ENCODE data around the gene ALG8.

The ALG8 gene

DNA sequence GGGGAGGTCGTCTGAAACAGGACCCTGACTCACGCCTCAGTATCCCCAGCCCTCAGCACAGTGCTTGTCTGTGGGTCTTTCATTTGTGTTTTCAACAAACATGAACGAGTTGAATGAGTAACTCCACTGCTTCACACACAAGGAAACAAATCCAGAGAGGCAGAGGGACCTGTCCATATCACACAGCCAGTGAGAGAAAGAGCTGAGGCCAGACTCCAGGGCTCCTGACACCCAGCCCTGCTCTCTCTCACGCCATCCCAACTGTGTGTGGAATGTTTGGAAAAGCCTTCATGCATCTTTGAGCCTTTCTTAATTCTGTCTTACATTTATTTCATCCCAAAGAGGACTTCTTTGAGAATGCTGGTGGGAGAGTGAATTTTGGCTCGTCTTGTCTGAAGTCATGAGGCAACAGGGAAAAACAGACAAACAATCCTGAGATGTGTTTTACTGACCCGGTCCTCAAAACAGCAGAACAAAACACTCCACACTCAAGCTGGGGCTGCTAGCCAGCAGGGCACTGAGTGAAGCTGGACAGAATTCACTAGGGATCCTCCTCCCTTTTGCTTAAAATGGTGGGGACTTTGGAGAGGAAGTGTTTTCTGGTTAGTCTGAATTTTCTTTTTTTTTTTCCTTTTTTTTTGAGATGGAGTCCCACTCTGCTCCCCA is 19.7 kb upstream of the ALG8 start:
- no peak for DNase-seq

DNA sequence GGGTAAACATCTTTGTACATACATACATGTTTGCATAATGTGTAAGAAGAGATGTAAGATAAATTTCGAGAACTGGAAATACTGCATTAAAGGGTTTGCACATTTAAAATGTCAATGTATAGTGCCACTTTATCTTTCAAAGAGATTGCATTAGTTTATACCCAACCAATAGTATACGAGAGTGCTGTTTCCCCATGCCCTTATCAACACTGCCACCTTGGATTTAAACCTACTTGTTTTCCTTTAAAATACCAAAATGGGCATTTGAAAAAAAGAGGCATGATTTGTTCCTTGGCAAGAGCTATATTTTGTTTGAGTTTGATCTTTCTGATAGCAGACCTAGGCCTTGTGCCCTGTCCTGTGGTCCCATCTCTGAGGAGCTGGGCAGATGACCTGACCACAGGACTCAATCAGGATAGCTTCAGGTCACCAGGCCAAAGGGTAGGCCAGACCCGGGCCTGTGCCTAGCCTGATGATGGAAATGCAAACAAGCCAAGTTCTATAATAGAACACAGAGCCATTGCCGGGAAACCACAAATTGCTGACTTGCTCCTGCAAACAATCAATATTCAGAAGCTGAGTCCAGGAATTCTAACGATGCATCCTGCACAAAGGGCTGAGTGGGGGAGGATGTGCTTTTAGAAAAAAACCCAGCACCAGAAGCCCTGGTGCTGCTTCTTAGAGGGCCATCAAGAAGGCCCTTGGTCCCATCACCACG is 16.9 kb upstream of the ALG8 start:
- peak; percentile 94 for DNase-seq

DNA sequence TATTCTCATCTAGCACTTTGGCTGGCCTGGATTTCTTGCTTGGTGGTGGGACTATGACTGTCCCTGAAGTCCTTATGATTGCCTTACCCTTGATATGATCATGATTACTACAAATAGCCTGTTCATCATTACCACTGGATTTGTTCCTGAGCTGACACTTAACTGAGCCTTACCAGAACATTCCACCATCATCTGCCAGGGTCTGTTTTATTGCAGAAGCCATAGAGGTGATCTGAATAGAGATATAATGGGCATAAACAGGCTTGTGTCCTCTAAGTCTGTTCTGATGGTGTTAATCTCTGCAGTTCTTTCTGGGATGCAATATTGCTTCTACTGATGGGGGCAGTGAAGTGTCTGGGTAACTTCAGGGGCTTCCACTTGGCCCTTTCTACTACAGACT is 12.4 kb upstream of the ALG8 start:
- no peak for DNase-seq

DNA sequence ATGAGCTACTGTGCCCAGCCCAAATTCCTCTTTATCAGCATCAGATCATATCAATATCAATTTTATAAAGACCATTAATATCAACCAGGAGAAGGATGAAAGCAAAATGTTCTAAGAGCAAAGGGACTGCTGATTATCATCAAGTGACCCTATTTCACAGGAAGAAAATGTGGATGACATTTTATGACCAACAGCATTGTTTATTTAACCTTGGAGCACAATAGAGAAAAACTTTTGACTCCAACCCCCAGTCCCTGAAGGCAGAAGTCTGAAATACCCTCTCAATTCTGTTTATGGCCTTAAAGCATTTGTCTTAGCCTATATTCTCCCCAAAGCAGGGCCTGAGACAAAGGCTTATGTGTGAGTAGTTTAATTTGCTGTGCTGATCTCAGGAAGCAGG is 11.3 kb upstream of the ALG8 start:
- no peak for DNase-seq

DNA sequence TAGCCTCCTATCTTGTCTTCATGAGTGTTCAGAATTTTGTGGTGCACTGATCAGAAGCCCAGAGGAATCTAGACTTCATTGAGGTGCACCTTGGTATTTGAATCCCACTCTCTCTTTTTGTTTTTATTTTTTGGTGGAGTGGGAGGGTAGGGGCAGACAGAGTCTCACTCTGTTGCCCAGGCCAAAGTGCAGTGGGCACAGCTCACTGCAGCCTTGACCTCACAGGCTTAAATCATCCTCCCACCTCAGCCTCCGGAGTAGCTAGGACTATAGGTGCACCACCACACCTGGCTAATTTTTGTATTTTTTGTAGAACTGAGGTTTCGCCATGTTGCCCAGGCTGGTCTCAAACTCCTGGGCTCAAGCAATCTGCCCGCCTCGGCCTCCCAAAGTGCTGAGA is 10.9 kb upstream of the ALG8 start:
- DNase-seq, result no peak

DNA sequence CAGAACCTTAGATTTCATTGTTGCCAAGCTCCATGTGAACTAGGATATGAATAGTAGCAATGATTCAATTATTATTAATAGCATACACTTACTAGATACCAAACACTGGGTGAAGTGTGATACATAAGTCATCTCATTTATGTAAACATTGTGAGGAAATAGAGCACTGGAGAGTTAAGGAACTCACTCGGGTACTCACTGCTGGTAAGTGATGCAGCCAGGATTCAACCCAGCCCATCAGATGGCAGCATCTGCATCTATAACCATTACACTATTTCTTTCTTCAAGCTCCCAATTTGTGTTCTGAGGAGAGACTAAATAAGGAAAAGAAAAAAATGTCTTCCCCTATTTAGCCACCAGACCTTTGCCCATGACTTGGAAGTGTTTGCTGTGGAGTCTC is 10.2 kb upstream of the ALG8 start:
- DNase-seq, result no peak

DNA sequence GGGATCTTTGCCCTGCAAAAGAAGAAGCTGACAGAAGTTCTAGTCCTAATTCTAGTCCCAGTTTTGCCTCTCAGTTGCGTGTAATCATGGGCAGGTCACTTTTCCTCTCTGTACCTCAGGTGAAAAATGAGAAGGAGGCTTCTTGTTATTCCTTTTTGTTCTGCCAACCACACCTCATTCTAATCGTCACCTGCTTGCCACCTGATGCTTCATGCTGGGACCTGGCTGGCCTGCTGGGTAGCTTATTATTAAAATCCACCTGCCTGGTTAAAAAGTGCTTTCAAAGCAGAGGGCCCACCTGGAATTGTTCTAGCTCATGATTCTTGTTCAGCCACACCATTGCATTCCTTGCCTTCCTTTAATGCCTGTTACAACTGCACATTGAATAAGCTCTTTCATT is 8.4 kb upstream of the ALG8 start:
- peak; percentile 13 for DNase-seq

DNA sequence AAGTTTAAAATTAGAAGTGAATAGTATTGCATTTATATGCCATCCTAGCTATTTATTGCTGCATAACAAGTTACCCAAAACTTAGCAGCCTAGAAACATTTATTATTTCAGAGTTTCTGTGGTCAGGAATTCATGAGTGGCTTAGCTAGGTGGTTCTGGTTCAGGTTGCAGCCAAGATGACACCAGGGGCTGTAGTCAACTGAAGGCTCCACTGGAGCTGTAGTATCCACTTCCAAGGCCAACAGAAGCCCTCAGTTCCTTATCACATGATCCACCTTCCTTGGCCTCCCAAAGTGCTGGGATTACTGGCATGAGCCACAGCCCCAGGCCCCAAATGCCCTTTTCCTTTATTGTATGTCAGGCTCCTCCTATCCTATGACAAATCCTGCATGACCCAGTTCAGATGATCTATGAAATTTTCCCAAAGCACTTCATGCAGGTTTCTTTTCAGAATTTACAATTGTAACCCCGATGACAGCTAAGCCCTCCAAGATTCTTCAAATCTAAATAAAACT is 6.1 kb upstream of the ALG8 start:
- DNase-seq, result peak; percentile 45

DNA sequence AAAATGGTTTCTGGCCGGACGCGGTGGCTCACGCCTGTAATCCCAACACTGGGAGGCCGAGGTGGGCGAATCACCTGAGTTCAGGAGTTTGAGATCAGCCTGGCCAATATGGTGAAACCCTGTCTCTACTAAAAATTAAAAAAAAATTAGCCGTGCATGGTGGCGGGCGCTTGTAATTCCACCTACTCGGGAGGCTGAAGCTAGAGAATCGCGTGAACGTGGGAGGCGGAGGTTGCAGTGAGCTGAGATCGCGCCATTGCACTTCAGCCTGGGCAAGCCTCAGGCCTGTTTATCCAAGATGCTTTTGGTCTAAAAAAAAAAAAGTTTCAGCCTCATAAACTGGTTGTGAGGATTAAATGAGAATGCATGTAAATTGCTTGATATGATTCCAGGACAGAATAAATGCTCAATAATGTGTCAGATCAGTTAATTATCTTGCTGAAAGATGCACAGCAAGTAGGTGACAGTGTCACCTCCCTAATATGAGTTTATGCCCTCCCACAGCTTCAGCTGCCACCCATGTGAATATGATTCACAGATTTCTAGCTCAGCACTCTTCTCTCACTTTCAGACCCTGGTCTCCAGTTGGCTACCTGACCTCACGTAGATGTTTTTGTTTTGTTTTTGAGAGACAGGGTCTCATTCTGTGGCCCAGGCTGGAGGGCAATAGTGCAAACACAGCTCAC is 1.1 kb upstream of the ALG8 start:
- no peak for DNase-seq

DNA sequence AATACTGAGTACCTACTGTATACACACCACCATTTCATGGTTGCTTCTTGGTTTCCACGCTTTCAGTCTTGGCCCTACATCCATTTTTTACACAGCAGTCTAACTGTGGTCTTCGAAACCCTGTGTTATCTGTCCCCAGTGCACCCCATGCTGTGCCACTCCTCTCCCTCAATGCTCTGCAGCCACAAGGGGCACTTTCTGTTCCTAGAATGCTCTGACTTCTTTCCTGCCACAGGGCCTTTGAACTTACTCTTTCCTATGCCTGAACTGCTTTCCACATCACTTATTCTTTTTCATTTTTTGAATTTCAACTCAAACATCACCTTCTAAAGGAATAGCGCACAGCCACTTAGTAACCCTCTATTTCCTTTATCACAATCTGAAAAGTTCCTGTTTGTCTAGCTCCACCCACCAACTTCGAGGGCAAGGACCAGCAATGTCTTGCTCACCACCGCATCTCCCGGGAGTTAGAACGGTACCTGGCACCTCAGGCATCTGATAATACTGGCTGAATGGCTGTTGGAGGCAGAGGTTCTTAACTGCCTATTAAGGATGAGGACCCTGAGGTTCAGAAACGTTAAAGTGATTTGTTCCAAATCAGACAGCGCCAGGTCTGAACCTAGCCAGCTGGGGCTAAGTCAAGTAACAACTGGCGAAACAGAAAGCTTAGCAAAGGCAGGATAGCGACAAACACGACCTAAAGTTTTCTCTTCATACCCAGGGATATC is 568 bp downstream of the ALG8 start:
- no peak for DNase-seq

DNA sequence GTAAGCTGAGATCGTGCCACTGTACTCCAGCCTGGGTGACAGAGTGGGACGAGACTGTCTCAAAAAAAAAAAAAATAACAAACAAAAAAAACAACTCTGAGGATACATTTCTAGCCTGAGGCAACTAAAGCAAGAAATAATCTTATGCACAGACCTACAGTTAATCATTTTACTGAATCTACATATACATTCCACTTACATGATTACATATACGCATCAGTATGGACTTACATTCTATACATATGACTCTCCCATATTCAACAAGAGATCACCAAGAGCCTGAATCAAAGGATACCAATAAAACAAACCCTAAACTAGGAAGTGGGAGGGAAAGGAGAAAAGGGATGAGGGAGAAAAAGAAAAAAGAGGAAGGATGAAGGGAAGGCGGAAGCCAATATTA is 1.1 kb downstream of the ALG8 start:
- no peak for DNase-seq

DNA sequence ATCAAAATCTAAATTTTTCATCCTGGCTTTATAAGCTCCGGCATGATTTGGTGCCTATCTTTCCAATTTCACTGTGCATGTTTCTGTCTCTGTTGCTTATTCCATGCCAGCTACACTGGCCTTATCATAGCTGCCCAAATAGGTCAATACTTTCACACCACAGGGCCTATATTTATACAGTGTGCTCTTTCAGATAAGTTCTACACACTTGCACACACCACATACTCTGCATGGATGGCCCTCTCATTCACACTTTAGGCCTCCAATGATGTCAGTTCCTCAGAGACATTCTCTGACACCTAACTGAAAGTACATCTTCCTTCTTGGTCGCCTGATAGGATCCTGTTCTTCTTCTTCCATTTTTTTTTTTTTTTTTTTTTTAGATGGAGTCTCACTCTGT is 7.0 kb downstream of the ALG8 start:
- no peak for DNase-seq

DNA sequence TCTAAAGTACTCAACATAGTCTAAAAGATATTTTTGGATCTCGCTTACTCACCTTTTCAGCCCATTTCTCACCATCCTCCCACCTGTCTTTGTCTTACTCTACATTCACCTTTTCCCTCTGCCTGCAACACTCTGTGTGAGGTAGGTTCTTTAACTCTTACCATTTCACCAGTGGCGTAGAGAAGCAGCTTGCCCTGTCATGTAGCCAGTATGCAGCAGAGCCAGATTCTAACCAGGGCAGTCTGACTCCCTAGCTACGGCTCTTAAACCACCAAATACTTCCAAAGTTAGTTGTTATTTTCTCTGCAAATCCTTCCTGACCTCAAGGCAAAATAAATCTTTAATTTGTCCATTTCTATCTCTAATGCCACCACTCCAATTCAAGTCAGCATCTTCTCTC is 7.5 kb downstream of the ALG8 start:
- no peak for DNase-seq

DNA sequence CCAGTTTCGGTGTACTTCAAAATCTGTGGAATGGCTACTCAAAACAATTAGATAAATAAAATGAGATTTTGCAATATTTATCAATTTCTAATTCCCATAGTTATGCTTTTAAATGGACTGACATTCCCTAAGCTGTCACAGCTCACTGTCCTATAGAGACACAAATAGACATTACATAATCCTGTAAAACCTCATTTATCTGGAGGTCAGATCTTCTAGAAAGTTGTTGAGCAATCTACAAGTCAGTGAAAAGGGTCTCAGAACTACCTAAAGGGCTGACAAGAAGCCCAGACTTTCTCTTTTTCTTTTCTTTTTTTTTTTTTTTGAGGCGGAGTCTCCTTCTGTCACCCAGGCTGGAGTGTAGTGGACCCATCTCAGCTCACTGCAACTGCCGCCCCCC is 12.0 kb downstream of the ALG8 start:
- DNase-seq, result no peak

DNA sequence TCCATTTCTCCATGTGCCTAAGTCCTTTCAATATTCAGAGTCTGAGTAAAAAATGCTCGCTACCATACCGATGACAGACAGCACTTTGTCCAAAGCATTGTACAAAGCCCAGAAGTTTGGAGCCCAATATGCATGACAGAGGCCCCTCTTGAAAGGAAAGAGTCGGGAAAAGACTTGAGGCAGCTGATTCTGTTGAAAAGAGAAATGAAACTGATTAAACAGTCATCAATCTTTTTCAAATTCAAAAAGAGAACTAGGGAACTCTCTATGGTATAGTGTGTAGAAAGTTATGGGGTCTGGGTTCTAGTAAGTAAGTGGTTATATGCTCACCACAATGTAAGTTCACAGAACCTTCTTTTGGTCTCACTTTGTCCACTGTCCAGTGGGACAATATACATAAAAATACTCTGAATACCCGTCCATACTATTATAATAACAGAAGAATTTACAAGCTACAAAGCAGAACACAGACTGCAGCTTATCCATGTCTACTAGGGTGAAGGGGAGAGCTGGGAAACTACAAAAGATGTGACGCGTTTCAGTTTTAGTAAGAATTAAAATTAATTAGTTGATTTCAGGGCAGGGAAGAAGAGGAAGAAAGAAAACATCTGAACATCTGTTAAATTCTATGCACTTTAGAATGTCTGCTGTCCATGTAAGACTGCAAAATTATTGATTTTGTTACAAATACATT is 26.7 kb downstream of the ALG8 start:
- DNase-seq, result no peak

DNA sequence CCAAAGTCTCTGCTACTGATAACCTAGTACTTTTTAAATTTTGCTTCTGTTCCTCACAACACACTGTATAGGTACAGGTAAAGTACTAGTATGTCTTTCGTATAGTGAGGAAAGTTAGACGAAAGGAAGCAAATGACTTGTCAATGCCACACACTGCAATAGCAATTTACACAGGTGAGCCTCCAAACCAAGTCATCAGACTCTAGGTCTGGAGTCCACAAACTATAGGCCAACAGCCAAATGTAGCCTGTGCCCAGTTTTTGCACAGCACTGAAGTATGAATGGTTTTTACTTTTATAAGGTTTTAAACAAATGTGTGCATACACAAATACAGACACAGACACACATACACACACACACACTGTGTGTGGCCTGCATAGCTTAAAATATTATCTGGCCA is 28.1 kb downstream of the ALG8 start:
- DNase-seq, result no peak

DNA sequence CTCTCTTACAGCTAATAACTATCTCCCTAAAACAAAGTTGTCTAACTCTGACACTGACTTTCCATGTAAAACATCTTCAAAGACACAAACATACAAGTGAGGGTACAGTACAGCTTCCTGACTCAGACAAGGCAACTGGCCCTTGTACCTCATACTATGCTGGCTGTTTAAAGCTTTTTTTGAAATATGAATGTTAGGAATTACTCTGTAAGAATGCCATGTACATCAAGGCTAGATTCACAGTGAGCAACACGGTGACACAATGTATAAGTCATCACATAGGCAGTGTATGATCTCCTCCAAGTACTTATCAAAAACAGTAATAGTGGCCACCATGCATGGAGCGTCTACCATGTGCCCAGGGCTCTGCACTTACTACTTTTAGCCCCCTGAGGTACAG is 28.6 kb downstream of the ALG8 start:
- no peak for DNase-seq

DNA sequence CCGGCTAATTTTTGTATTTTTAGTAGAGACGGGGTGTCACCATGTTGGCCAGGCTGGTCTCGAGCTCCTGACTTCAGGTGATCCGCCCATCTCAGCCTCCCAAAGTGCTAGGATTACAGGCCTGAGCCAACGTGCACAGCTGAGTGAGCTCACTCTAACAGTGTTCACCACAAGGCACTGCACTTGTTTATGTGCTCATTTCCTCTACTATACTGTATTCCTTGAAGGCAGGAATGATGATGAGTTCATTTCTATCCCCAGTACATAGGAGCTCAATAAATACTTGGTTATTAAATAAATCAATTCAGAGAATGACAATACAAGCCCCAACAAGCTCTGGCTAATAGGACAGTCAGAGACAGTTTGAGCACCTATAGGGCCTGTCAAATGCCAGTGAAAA is 29.1 kb downstream of the ALG8 start:
- no peak for DNase-seq

DNA sequence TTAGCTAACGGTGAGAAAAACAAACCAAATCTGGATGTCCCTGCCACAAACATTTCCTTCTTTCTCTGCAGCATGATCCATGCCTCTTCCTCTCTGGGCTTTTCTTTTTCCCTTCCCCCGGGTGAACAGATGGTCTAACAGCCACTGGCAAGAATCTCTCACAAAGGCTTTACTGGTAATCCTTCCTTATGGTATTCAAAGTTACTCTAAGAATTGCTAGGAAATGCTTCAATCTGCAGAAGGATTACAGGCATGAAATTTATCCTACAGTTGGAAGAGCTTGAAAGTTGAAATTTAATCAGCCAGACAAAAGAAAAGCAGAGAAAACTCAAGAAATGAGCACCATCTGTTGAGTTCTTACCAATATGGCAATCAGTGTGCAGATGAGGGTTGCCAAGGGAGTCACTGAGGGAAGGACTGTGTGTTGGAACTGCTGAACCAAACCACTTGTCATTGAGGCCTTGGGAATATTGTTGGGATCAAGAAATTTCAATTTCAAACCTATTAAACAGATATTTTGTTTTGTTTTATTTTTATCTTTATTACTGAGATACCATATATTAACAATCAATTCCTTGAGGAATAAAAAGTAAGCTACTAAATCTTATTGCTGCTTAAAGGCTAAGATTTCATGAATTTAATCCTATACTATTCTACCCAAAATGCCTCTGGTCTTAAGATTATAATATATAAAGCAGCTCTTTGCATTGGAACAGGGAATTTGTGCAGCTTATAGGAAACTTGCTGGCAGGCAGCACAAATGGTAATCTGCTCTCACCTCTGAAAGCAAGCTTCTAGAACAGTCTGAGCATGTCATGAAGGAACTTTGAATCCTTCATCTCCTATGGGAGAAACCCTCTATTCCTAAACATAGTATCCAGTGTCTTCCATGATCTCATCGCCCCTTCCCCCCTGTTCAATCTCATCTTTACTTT is 30.1 kb downstream of the ALG8 start:
- DNase-seq, result no peak

DNA sequence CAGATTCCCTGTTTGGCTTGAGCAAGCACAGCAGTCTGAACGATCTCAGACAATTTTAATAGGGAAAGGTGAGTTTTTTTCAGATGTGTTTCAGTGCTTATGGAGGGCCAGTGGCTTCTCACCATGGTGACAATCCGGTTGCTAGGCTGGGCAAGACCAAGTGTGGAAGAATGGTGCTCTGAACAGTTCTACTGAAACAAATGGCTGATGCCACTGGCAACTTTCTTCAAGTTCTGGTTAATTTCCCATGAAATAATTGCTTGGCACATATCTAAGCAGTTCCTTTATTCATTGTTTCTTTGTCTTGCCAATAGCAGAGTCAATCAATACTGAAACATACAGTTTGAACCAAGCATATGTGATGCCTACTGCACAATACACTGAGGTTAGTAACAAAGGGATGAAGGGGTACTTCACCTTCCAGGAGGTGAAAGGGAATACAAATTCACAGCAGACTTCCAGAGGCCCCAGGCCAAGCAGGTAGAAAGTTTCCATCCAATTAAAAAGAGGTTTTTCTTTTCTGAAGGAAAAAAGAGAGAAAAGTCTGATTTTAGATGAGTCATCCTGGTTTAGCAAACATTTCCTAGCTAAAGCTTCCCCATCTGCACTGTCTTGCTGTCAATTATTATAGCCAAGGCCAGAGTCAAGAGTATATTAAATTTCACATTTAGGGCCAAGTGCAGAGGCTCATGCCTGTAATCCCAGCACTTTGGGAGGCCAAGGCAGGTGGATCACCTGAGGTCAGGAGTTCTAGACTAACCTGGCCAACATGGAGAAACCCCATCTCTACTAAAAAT is 38.6 kb downstream of the ALG8 start:
- no peak for DNase-seq

DNA sequence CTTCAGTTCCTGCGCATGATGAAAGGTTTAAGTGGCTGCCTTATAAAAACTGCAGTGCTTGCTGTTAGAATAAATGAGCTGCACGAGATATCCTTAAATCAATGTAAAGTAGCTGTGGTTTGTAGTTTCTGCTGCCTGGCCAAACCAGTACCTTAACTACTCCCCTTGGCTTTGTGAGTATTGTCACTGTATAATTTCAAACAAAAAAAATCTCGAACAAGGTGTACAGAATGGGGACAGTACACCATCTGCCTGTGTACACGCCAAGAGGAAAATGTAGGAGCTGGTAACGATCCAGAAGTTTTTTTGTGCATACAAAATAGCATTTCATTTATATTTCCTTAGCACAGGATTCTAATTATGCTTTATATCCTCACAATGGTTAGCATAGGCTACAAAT is 39.2 kb downstream of the ALG8 start:
- no peak for DNase-seq
